ENCODE results near the gene C3orf49.

C3orf49 gene

GRCh38 chr3:63886858-63887257 is 67.8 kb downstream of the C3orf49 start:
- in situ Hi-C loops (cut with MboI; ENCODE audit: low pct_unique_long_range_greater_than_20kb, low sequenced_read_pairs, unreplicated experiment), result no loop called here
- no peak for TF ChIP-seq CTCF (IDR thresholded peaks at IDR 0.05; ENCODE audit: extremely low read depth, insufficient read depth, missing control alignments)
- DNase-seq (ENCODE audit: low spot score), result no peak

- in situ Hi-C loops (cut with MboI; ENCODE audit: low pct_unique_long_range_greater_than_20kb, low sequenced_read_pairs, unreplicated experiment), result no loop called here
- no peak for DNase-seq (ENCODE audit: low spot score)
- TF ChIP-seq CTCF (IDR thresholded peaks at IDR 0.05; ENCODE audit: extremely low read depth, insufficient read depth, missing control alignments), result no peak
These were observed 72.4 kb downstream of the C3orf49 start for GRCh38 chr3:63891518-63891917.

GRCh38 chr3:63892773-63893352 is 73.8 kb downstream of the C3orf49 start:
- in situ Hi-C loops (cut with MboI; ENCODE audit: low pct_unique_long_range_greater_than_20kb, low sequenced_read_pairs, unreplicated experiment), result no loop called here
- no peak for DNase-seq (ENCODE audit: low spot score)
- no peak for TF ChIP-seq CTCF (IDR thresholded peaks at IDR 0.05; ENCODE audit: extremely low read depth, insufficient read depth, missing control alignments)

- no peak for DNase-seq (ENCODE audit: low spot score)
- in situ Hi-C loops (cut with MboI; ENCODE audit: low pct_unique_long_range_greater_than_20kb, low sequenced_read_pairs, unreplicated experiment), result no loop called here
- no peak for TF ChIP-seq CTCF (IDR thresholded peaks at IDR 0.05; ENCODE audit: extremely low read depth, insufficient read depth, missing control alignments)
These were observed 76.5 kb downstream of the C3orf49 start for GRCh38 chr3:63895422-63896189.

GRCh38 chr3:63896332-63897030 is 77.4 kb downstream of the C3orf49 start:
- no peak for TF ChIP-seq CTCF (IDR thresholded peaks at IDR 0.05; ENCODE audit: extremely low read depth, insufficient read depth, missing control alignments)
- DNase-seq (ENCODE audit: low spot score), result peak; percentile 27
- in situ Hi-C loops (cut with MboI; ENCODE audit: low pct_unique_long_range_greater_than_20kb, low sequenced_read_pairs, unreplicated experiment), result no loop called here
